NT2/D1 (cell line): ENCODE results near the gene TRMT61A.

Experiments
- DNase-seq: peaks from one replicate; pipeline ENCODE4 v3.0.0-alpha.2; 2011; ENCODE audit warnings: low read depth, low spot score
- H3K27me3 ChIP-seq: 2 replicates; pipeline ENCODE4 v1.6.0; 2011; ENCODE audit warnings: mild to moderate bottlenecking; ENCODE audit not compliant: insufficient read length, insufficient read depth
- H3K36me3 ChIP-seq: 2 replicates; pipeline ENCODE4 v1.6.1; 2011; ENCODE audit warnings: mild to moderate bottlenecking, low read length, mixed read lengths; ENCODE audit not compliant: insufficient read depth, insufficient read length
- H3K4me1 ChIP-seq: 2 replicates; pipeline ENCODE4 v1.5.1; 2011; ENCODE audit not compliant: insufficient read depth, insufficient read length
- H3K4me3 ChIP-seq: 2 replicates; pipeline ENCODE4 v1.5.1; 2011; ENCODE audit warnings: low read depth; ENCODE audit not compliant: insufficient read length
- H3K9ac ChIP-seq: 2 replicates; pipeline ENCODE4 v1.6.0; 2011; ENCODE audit warnings: low read depth; ENCODE audit not compliant: insufficient read length
- H3K9me3 ChIP-seq: 2 replicates; pipeline ENCODE4 v1.5.1; 2011; ENCODE audit warnings: mild to moderate bottlenecking, low read length; ENCODE audit not compliant: insufficient read depth
- SUZ12 ChIP-seq: IDR thresholded peaks from 2 replicates; pipeline ENCODE4 v1.6.1; 2011; ENCODE audit not compliant: insufficient read length, insufficient read depth; ENCODE audit errors: extremely low read depth
- YY1 ChIP-seq: IDR thresholded peaks from 2 replicates; pipeline ENCODE4 v1.6.1; 2011; ENCODE audit not compliant: insufficient read length, insufficient read depth
- ZNF274 ChIP-seq: IDR thresholded peaks from 2 replicates; pipeline ENCODE4 v1.6.1; 2011; ENCODE audit warnings: mild to moderate bottlenecking, low read depth, low read length

The TRMT61A gene

DNA sequence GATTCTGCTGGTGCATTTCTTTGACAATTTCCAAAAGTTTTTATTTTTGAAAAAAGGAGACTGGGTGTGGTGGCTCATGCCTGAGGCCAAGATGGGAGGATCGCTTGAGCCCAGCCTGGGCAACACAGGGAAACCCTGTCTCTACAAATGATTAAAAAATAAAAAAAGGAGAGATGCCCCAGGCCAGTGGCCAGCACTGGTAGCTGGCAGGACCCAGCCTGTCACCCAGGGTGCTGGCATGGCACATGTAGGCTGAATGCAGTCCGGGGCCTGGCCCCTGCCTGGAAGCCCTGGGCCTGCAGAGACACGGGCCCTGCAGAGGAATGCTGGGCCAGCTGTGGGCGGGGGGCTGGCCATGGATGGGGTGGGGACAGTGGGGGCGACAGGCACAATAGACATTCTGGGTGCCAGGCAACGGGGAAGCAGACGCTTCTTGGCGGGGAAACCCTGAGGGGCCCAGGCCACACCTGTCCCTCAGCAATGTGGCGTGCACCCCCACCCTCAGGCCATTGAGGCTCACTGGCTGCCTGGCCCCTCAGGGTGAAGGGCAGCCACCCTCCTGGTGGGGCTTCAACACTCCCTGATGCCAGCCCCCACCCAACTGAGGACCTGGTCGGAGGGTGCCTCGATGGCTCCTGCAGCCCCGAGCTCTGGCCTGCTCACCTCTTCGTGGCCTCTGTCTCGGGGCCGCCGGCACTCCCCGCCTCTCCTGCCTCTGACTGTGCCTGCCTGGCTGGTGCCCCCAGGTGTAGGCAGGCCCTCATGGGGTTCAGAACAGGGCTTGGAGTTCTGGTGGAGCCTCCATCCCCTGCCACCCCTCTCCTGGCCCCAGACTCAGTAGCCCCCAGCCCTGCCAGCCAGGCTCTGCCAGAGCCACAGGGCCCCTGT is 12.1 kb downstream of the TRMT61A start:
- H3K4me1 ChIP-seq: peaks cover 37% of the 10 kb centered on the region

DNA sequence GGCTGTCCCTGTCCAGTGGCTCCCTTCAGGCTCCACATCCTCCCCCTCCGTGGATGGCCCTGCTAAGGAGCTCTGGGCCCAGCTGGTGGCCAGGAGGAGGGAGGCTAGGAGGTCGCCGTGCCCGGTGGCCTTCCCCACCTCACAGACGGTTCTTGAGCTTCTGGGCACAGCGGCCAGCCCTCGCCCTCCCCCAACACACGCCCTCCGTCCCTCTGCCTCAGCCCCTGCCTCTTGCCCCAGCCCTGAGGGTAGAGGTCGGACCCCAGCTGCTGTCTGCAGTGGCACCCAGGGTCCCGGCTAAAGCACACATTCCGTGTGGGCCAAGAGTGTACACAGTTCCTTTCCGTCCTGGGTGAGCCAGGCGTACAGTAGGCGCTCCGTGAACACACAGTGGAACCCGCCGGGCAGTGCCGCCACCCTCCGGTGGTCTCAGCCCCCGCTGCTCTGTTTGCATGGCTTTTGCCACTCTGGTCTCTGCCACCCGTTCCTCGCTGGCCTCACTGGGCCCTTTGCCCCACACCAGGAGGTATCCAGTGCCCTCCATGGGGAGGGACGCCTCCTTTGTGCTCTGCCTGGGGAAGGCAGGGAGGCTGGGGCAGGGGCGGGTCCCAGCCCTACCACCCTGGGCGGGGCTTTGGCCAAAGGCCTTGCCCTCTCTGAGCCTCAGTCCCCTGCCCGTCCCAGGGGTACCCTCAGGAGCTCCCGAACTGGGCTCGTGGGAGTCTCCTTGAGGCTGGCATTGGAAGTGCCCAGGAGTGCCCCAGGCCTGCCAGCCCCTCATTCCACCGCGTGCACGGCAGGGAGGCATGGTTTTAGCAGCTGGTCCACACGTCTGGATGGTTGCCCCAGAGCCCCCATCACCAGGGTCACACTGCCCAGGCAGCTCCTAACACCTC is 13.0 kb downstream of the TRMT61A start:
- H3K9ac ChIP-seq: peak overlapping the region; percentile 88
- DNase-seq: no peak

More for the DNA sequence above, 12.1 kb downstream of the TRMT61A start:
- Histone ChIP-seq H3K36me3 (peaks cover 8% of the 10 kb centered on the region), H3K4me3 (no peak overlapping the region), H3K9me3 (no peaks in the 10 kb centered on the region), H3K27me3 (no peaks in the 10 kb centered on the region), H3K9ac (peak overlapping the region; percentile 88)
- TF ChIP-seq ZNF274 (no peak), YY1 (no peak), SUZ12 (no peak)
- DNase-seq: no peak

GRCh38 chr14:103542605-103543088 is 13.7 kb downstream of the TRMT61A start:
- Histone ChIP-seq H3K4me1 (peaks cover 40% of the 10 kb centered on the region), H3K9ac (peak overlapping the region; percentile 88), H3K27me3 (no peaks in the 10 kb centered on the region), H3K36me3 (peaks cover 2% of the 10 kb centered on the region), H3K4me3 (peak overlapping the region; percentile 28), H3K9me3 (no peaks in the 10 kb centered on the region)
- TF ChIP-seq YY1: no peak
- TF ChIP-seq SUZ12: no peak
- no peak for TF ChIP-seq ZNF274
- peak; percentile 81 for DNase-seq

More for the DNA sequence above, 13.0 kb downstream of the TRMT61A start:
- H3K4me3 ChIP-seq: peak overlapping the region; percentile 28
- TF ChIP-seq SUZ12 (no peak), ZNF274 (no peak), YY1 (no peak)
- H3K9me3 ChIP-seq: no peaks in the 10 kb centered on the region
- no peaks in the 10 kb centered on the region for H3K27me3 ChIP-seq
- H3K36me3 ChIP-seq: peaks cover 5% of the 10 kb centered on the region
- peaks cover 39% of the 10 kb centered on the region for H3K4me1 ChIP-seq

GRCh38 chr14:103543140-103543539 is 14.1 kb downstream of the TRMT61A start:
- TF ChIP-seq ZNF274 (no peak), SUZ12 (no peak), YY1 (no peak)
- Histone ChIP-seq H3K27me3 (no peaks in the 10 kb centered on the region), H3K9ac (peak overlapping the region; percentile 50), H3K4me3 (no peak overlapping the region), H3K9me3 (no peaks in the 10 kb centered on the region), H3K36me3 (no peaks in the 10 kb centered on the region), H3K4me1 (peaks cover 40% of the 10 kb centered on the region)
- no peak for DNase-seq

DNA sequence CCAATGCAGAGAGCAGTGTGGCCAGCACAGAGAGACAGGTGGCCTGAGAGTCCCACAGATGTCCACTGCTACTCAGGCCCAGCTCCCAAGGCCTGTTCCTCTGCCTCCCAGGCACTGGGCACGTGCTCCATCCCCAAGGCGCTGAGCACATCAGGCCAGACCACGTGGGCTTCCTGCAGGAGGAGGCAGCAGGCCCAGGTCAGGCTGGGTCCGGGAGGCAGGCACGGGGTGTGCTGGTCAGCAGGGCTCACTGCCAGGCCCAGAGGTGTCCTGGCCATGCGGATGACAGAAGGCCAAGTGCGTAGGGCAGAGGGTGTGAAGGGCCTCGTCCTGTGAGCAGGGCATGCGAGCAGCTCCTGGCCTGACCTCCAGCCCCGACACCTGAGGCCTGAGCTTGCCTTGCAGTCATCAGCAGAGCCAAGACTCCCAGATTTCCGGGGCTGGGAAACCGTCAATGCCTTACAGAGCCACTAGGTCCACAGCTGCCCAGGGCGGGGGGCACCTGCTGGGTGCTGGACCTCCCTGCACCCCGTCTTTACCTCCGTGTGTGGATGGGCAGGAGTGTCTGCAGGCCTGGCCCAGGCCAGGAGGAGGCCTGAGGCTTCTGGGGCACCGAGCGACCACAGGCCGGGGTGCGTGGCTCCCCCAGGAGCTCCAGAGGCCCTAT is 14.9 kb downstream of the TRMT61A start:
- H3K9ac ChIP-seq: peak overlapping the region; percentile 70
- H3K4me1 ChIP-seq: peaks cover 40% of the 10 kb centered on the region
- no peak for TF ChIP-seq ZNF274
- no peak for TF ChIP-seq SUZ12
- TF ChIP-seq YY1: no peak
- H3K9me3 ChIP-seq: no peaks in the 10 kb centered on the region
- H3K27me3 ChIP-seq: no peaks in the 10 kb centered on the region
- no peak overlapping the region for H3K4me3 ChIP-seq
- no peaks in the 10 kb centered on the region for H3K36me3 ChIP-seq
- no peak for DNase-seq

DNA sequence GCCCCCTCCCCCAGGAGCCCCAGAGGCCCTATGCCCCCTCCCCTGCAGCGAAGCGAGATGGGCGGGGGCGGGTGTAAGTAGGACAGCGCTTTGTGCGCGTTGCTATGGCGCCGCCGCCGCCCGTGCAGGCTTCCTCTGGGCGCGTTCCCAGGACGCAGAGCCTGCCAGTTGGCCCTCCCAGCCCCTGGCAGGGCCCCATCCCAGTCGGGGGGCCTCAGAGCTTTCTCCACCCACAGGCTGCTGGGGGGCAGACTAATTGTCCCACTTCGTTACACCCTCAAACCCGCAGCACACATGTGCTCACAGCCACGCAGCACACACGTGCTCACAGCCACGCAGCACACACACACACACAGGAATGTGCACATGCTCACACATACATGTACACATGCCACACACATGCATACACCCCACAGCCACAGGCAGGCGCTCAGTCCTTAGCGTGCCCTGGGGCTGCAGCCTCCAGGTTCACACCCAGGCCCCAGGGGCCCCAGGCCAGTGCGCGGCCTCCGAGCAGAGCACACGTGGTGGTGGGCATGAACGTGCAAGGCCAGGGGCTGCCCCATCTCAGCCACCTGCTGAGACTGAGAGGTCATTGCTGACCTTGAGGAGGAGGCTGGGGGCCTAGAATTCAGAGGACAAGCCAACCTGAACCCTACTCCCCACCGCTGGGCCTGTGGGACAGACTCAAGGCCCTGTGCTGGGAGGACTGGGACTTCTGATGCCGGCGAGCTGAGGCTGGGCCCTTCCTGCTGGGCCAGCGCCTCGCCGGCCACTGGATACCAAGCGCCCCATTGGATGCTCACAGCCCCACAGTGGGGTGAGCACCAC is 15.6 kb downstream of the TRMT61A start:
- Histone ChIP-seq H3K36me3 (no peaks in the 10 kb centered on the region), H3K27me3 (no peaks in the 10 kb centered on the region), H3K9me3 (no peaks in the 10 kb centered on the region), H3K4me1 (peaks cover 40% of the 10 kb centered on the region), H3K4me3 (no peak overlapping the region), H3K9ac (peak overlapping the region; percentile 21)
- no peak for TF ChIP-seq YY1
- TF ChIP-seq ZNF274: no peak
- no peak for TF ChIP-seq SUZ12
- no peak for DNase-seq
